Pons (tissue), 1 donor: ENCODE measurements around the gene ZNF48.

Experiments
- DNase-seq: peaks from one replicate; pipeline ENCODE4 v3.0.0-alpha.2; 2016; ENCODE audit warnings: low spot score

Gene ZNF48

GRCh38 chr16:30395155-30395991 is at the start of gene ZNF48:
Gene ZNF48 (plus strand): TSS chr16:30395420. CDS start chr16:30395795, 375 bp downstream.
- peak; percentile 84 for DNase-seq

GRCh38 chr16:30346286-30346685 is 48.9 kb upstream of the ZNF48 start:
- no peak for DNase-seq

- no peak for DNase-seq
Observed at GRCh38 chr16:30348113-30348512, 47.1 kb upstream of the ZNF48 start.

GRCh38 chr16:30348929-30349328 is 46.3 kb upstream of the ZNF48 start:
- no peak for DNase-seq

- DNase-seq = no peak
Observed at GRCh38 chr16:30349675-30350074, 45.5 kb upstream of the ZNF48 start.

GRCh38 chr16:30350134-30350871 is 44.9 kb upstream of the ZNF48 start:
- DNase-seq = no peak

- DNase-seq = no peak
Observed at GRCh38 chr16:30351001-30351441, 44.2 kb upstream of the ZNF48 start.

- peak; percentile 88 for DNase-seq
Observed at GRCh38 chr16:30351586-30352419, 43.4 kb upstream of the ZNF48 start.

GRCh38 chr16:30352488-30353401 is 42.5 kb upstream of the ZNF48 start:
- DNase-seq = no peak

- DNase-seq = no peak
Observed at GRCh38 chr16:30353438-30354129, 41.6 kb upstream of the ZNF48 start.

- DNase-seq = no peak
Observed at GRCh38 chr16:30354423-30355143, 40.6 kb upstream of the ZNF48 start.

GRCh38 chr16:30355144-30355953 is 39.9 kb upstream of the ZNF48 start, which contains the start of gene CD2BP2:
Gene CD2BP2 (minus strand): TSS chr16:30355308. CDS start chr16:30354681, 627 bp downstream.
- DNase-seq = peak; percentile 100

- DNase-seq = no peak
Observed at GRCh38 chr16:30355954-30356308, 39.3 kb upstream of the ZNF48 start.

GRCh38 chr16:30356401-30357084 is 38.7 kb upstream of the ZNF48 start:
- DNase-seq = peak; percentile 52

GRCh38 chr16:30357085-30357714 is 38.0 kb upstream of the ZNF48 start:
- no peak for DNase-seq

GRCh38 chr16:30357715-30358576 is 37.3 kb upstream of the ZNF48 start:
- DNase-seq = no peak

- DNase-seq = no peak
Observed at GRCh38 chr16:30358577-30358936, 36.7 kb upstream of the ZNF48 start.
